Naive thymus-derived CD4-positive, alpha-beta T cell (primary cell): Measurements from ENCODE around the gene TWSG1. TPM values are rescaled to one million over a fixed set of nuclear protein-coding genes. Genes with fewer than 3 reads are reported as not detected.
A peak's percentile ranks its signal among the peaks of the same experiment; 100 is the strongest.

Source experiments
- ATAC-seq: fragments of 150-1000 bp; cut with Tn5 transposase; 2 replicates; pipeline ENCODE4 v1.10.0; 2021; ENCODE audit warnings: mild to moderate bottlenecking, moderate library complexity
- CTCF ChIA-PET: fragments of 350-600 bp; sonication (Branson Sonifier 250); formaldehyde crosslinking; loops from one replicate; lab custom pipeline; 2021; ENCODE audit warnings: antibody characterized with exemption; lab: Charles Lee
- POLR2A ChIA-PET: fragments of 350-600 bp; sonication (Branson Sonifier 250); formaldehyde crosslinking; loops from one replicate; lab custom pipeline; 2021; ENCODE audit warnings: antibody characterized with exemption, inconsistent platforms; lab: Charles Lee
- DNase-seq, 9 donors: peaks; one replicate each; pipeline versions ENCODE4 v3.0.0 to v3.0.0-alpha.2; 2020 to 2022; ENCODE audit warnings: mixed read lengths in 1 of 9
- H3K27ac ChIP-seq: one replicate; pipeline ENCODE4 v1.7.0; 2013; ENCODE audit warnings: mild to moderate bottlenecking, low read depth, low read length, moderate library complexity
- H3K27me3 ChIP-seq, 2 donors: one replicate each; pipeline ENCODE4 v1.7.0; 2013; ENCODE audit warnings: low read length in 2 of 2, mild to moderate bottlenecking in 2 of 2, moderate library complexity in 2 of 2; ENCODE audit not compliant: control insufficient read depth in 2 of 2, insufficient read depth in 2 of 2
- H3K36me3 ChIP-seq, 3 experiments: 1 replicate in 2 of 3; 2 replicates in 1 of 3; pipeline ENCODE4 v1.7.0; 2013; ENCODE audit warnings: low read length in 3 of 3, mild to moderate bottlenecking in 3 of 3, moderate library complexity in 1 of 3; ENCODE audit not compliant: insufficient read depth in 3 of 3, control insufficient read depth in 2 of 3
- H3K4me1 ChIP-seq, 2 donors: one replicate each; pipeline ENCODE4 v1.7.0; 2013; ENCODE audit warnings: low read length in 2 of 2, mild to moderate bottlenecking in 2 of 2, moderate library complexity in 1 of 2; ENCODE audit not compliant: control insufficient read depth in 2 of 2, insufficient read depth in 2 of 2
- H3K4me3 ChIP-seq: 2 replicates; pipeline ENCODE4 v1.7.0; 2013; ENCODE audit warnings: mild to moderate bottlenecking, low read length
- H3K9me3 ChIP-seq, 3 experiments: 1 replicate in 2 of 3; 2 replicates in 1 of 3; pipeline ENCODE4 v1.7.0; 2013; ENCODE audit warnings: low read length in 3 of 3; ENCODE audit not compliant: control insufficient read depth in 2 of 3
- H3K27ac Mint-ChIP-seq, 9 donors: one replicate each; pipeline ENCODE4 v1.8.0; 2020 to 2022; ENCODE audit warnings: mixed read lengths in 9 of 9, mild to moderate bottlenecking in 8 of 9, moderate library complexity in 5 of 9, inconsistent platforms in 2 of 9
- H3K27me3 Mint-ChIP-seq, 5 donors: one replicate each; pipeline ENCODE4 v1.8.0; 2021 to 2022; ENCODE audit warnings: mixed read lengths in 5 of 5, mild to moderate bottlenecking in 1 of 5
- H3K36me3 Mint-ChIP-seq, 5 donors: one replicate each; pipeline ENCODE4 v1.8.0; 2020 to 2022; ENCODE audit warnings: mixed read lengths in 5 of 5, mild to moderate bottlenecking in 3 of 5, inconsistent platforms in 1 of 5
- H3K4me1 Mint-ChIP-seq, 7 donors: one replicate each; pipeline ENCODE4 v1.8.0; 2020 to 2022; ENCODE audit warnings: mixed read lengths in 7 of 7, mild to moderate bottlenecking in 3 of 7, inconsistent platforms in 1 of 7
- H3K4me3 Mint-ChIP-seq, 10 donors: one replicate each; pipeline ENCODE4 v1.8.0; 2020 to 2022; ENCODE audit warnings: mild to moderate bottlenecking in 10 of 10, mixed read lengths in 10 of 10, moderate library complexity in 6 of 10, inconsistent platforms in 2 of 10
- H3K9me3 Mint-ChIP-seq, 11 donors: one replicate each; pipeline ENCODE4 v1.8.0; 2020 to 2022; ENCODE audit warnings: mixed read lengths in 11 of 11, mild to moderate bottlenecking in 4 of 11, inconsistent platforms in 1 of 11, moderate library complexity in 1 of 11
- intact Hi-C, 2 donors: fragments of 100-400 bp; cut with micrococcal nuclease; formaldehyde crosslinking; loops; one replicate each; pipeline ENCODE4 v1.15.1; 2023
- polyA plus RNA-seq, 2 donors: library from polyadenylated mRNA; unstranded; fragments of 300-500 nt; fragmentation: Illumina TruSeq; gene quantifications; one replicate each; pipeline ENCODE4 v1.2.3, GENCODE V29; 2021
- total RNA-seq, 6 experiments: library from RNA in 5 of 6; stranded (reverse) in 5 of 6; gene quantifications; 1 replicate in 5 of 6; 2 replicates in 1 of 6; pipeline ENCODE4 v1.2.3 and lab custom pipeline; 2021 to 2026

The TWSG1 gene
- total and polyA plus RNA-seq, 7 experiments from 2014 or later: 2.4 to 7.6 (median 5.0) TPM

GRCh38 chr18:9330419-9330818 lies 4.2 kb upstream of the TWSG1 start:
- no peaks in the 10 kb centered on the region for H3K27me3 ChIP-seq
- no peak for DNase-seq
- ChIA-PET POLR2A (no interaction called here), CTCF (no interaction called here)
- ATAC-seq: no peak
- H3K9me3 ChIP-seq: no peaks in the 10 kb centered on the region
- peaks cover 1 to 9% (median 8%) of the 10 kb centered on the region in 7 donors for H3K4me1 Mint-ChIP-seq
- no peak overlapping the region for H3K4me3 ChIP-seq
- H3K27ac ChIP-seq: no peak overlapping the region
- no peaks in the 10 kb centered on the region for H3K36me3 Mint-ChIP-seq
- intact Hi-C loops: loop anchor here (5.0 to 10.0 kb wide), 4 partner anchors 573 to 1197 kb away; partner anchors contain the start of gene NAPG (in 2 of the 2)
- H3K4me3 Mint-ChIP-seq: no peak overlapping the region
- H3K9me3 Mint-ChIP-seq: peaks cover 0 to 11% (median 0%) of the 10 kb centered on the region in 11 donors
- no peak overlapping the region for H3K27ac Mint-ChIP-seq
- H3K4me1 ChIP-seq: peaks cover 0 to 4% of the 10 kb centered on the region in 2 donors
- H3K36me3 ChIP-seq: no peaks in the 10 kb centered on the region
- peaks cover 0 to 55% (median 0%) of the 10 kb centered on the region in 5 donors for H3K27me3 Mint-ChIP-seq

DNA sequence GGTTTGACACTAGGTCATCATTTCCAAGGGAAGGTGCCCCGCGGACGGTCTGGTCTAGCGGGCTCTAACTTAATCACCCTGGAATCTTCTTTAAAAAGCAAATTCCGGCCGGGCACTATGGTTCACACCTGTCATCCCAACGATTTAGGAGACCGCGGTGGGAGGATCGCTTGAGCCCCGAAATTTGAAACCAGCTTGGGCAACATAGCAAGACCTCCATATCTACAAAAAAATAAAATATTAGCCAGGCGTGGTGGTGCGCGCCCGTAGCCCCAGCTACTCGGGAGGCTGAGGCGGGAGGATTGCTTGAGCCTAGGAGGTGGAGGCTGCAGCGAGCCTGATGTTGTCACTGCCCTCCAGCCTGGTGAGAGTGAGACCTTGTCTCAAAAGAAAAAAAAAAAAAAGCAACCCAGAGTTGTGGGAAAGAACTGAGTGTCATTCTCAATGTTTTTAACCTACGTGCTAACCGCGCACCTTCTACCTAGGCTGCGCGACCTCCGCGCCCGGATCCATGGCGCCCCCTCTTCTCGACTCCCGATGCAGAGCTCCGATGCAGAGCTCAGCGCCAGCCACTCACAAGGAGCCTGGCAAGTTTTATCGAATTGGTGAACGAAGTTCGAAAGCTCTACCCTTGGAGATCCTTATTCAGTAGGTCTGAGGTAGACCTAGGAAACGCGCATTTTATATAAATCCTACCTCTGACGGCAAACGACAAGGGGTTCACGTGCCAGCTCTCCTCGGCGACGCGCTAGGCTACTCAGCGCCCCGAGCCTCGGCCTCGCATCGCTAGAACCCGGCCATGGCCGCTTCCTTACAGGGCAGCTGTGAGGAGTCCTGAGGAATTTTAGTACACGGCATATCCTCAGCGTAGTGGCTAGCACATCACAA lies 888 bp upstream of the TWSG1 start:
- Mint-ChIP-seq H3K27me3 (peaks cover 0 to 42% (median 0%) of the 10 kb centered on the region in 5 donors), H3K4me3 (peak overlapping the region; percentile 83 to 94 (median 92)), H3K9me3 (peaks cover 0 to 8% (median 0%) of the 10 kb centered on the region in 11 donors), H3K4me1 (peaks cover 1 to 33% (median 24%) of the 10 kb centered on the region in 7 donors), H3K27ac (peak overlapping the region; percentile 63 to 97 (median 88)), H3K36me3 (peaks cover 0 to 6% (median 4%) of the 10 kb centered on the region in 5 donors)
- ChIA-PET CTCF (interaction anchor here (0.6 kb wide), 1 partner anchor 261 kb away, joined by 3 read pairs; no protein-coding TSS in a partner anchor), POLR2A (interaction anchor here (0.6 to 2.8 kb wide), 5 partner anchors 195 to 580 kb away, joined by 3 to 10 read pairs (median 5); partner anchors contain the start of genes ANKRD12, NDUFV2 and VAPA)
- Histone ChIP-seq H3K4me1 (peaks cover 0 to 8% of the 10 kb centered on the region in 2 donors), H3K4me3 (peak overlapping the region; percentile 90), H3K27me3 (no peaks in the 10 kb centered on the region), H3K36me3 (no peaks in the 10 kb centered on the region), H3K9me3 (no peaks in the 10 kb centered on the region), H3K27ac (peak overlapping the region; percentile 71)
- peak; percentile 36 for ATAC-seq
- DNase-seq: peak in 2 of 9 donors; percentile 65 to 70
- intact Hi-C loops: loop anchor here (1.0 to 10.0 kb wide), 17 partner anchors 59 to 1194 kb away; partner anchors contain the start of genes ANKRD12 (in 2 of the 2), NAPG (in 2 of the 2), NDUFV2 (in 2 of the 2) and RALBP1 (in 2 of the 2)

DNA sequence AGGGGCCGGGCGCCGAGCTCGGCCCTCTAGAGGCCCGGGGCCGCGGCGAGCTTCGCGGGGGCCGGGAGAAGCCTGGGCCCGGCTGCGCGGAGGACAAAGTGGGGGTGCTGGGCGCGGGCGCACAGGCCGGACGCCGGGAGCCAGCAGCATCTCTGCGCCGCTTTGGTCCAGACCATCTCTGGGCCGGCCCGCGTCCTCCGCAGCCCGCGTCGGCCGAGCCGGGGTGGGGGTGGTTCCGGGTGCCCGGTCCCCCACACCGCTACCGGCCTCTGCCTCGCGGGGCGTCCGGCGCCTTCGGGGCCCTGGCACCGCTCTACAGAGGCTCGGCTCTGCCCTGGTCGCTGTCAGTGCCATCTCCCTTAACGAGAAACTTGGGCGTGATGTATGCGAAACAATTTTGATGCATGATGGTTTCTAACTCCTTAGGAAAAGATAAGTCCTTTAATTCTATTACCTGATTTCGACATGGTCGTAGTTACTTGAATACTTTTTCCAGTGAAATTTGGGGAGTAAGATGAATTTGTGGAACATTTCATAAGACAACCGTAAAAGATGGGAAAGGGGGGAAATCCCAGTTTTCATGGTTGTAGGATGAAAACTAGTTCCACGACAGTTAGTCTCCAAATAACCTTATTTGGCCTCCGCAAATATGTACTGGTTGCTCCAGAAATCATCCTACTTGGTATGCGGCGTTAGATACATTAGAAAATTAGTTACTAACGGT lies 562 bp downstream of the TWSG1 start:
- peaks cover 0 to 32% (median 0%) of the 10 kb centered on the region in 5 donors for H3K27me3 Mint-ChIP-seq
- Histone ChIP-seq H3K27me3 (no peaks in the 10 kb centered on the region), H3K9me3 (no peaks in the 10 kb centered on the region), H3K4me1 (peaks cover 0 to 8% of the 10 kb centered on the region in 2 donors), H3K36me3 (no peaks in the 10 kb centered on the region), H3K4me3 (peak overlapping the region; percentile 50), H3K27ac (peak overlapping the region; percentile 74)
- peak overlapping the region in 4 of 9 donors; percentile 42 to 84 (median 56) for H3K27ac Mint-ChIP-seq
- ATAC-seq (peak; percentile 22), DNase-seq (peak in 4 of 9 donors; percentile 18 to 35 (median 22))
- POLR2A ChIA-PET: interaction anchor here (1.7 to 2.8 kb wide), 2 partner anchors 232 to 578 kb away, joined by 5 to 10 read pairs; partner anchors contain the start of genes NDUFV2 and VAPA
- H3K9me3 Mint-ChIP-seq: peaks cover 0 to 6% (median 0%) of the 10 kb centered on the region in 11 donors
- H3K36me3 Mint-ChIP-seq: peaks cover 0 to 7% (median 4%) of the 10 kb centered on the region in 5 donors
- peak overlapping the region; percentile 79 to 94 (median 89) for H3K4me3 Mint-ChIP-seq
- intact Hi-C loops: loop anchor here (1.0 to 10.0 kb wide), 17 partner anchors 60 to 1192 kb away; partner anchors contain the start of genes ANKRD12 (in 2 of the 2), NAPG (in 2 of the 2), NDUFV2 (in 2 of the 2) and RALBP1 (in 2 of the 2)
- peaks cover 1 to 33% (median 24%) of the 10 kb centered on the region in 7 donors for H3K4me1 Mint-ChIP-seq
- CTCF ChIA-PET: no interaction called here

DNA sequence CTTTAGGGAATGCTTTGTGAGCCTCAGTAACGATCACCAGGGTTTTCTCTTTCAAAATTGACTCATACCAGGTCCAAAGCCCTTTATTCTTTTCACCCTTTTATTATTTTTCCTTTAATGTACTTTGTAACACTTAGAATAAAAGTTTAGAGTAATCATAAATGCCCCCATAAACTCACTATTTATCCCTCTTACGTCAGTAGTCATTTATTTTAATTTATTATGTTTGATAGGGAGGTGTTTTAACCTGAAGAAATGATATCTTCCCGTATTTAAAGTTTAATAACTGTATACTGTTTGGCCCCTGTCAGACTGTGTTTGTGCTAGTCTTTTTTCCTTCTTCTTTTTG lies 1.1 kb downstream of the TWSG1 start:
- Histone ChIP-seq H3K9me3 (no peaks in the 10 kb centered on the region), H3K4me1 (peaks cover 0 to 8% of the 10 kb centered on the region in 2 donors), H3K36me3 (no peaks in the 10 kb centered on the region), H3K4me3 (no peak overlapping the region), H3K27ac (no peak overlapping the region), H3K27me3 (no peaks in the 10 kb centered on the region)
- peaks cover 0 to 28% (median 0%) of the 10 kb centered on the region in 5 donors for H3K27me3 Mint-ChIP-seq
- peaks cover 0 to 6% (median 0%) of the 10 kb centered on the region in 11 donors for H3K9me3 Mint-ChIP-seq
- ATAC-seq: no peak
- no peak overlapping the region for H3K27ac Mint-ChIP-seq
- ChIA-PET POLR2A (no interaction called here), CTCF (no interaction called here)
- peak overlapping the region; percentile 79 to 93 (median 88) for H3K4me3 Mint-ChIP-seq
- peaks cover 0 to 11% (median 9%) of the 10 kb centered on the region in 5 donors for H3K36me3 Mint-ChIP-seq
- no peak for DNase-seq
- intact Hi-C loops: loop anchor here (2.0 to 10.0 kb wide), 5 partner anchors 61 to 1189 kb away; partner anchors contain the start of genes NAPG (in 1 of the 2) and RAB12 (in 1 of the 2)
- H3K4me1 Mint-ChIP-seq: peaks cover 1 to 33% (median 24%) of the 10 kb centered on the region in 7 donors

DNA sequence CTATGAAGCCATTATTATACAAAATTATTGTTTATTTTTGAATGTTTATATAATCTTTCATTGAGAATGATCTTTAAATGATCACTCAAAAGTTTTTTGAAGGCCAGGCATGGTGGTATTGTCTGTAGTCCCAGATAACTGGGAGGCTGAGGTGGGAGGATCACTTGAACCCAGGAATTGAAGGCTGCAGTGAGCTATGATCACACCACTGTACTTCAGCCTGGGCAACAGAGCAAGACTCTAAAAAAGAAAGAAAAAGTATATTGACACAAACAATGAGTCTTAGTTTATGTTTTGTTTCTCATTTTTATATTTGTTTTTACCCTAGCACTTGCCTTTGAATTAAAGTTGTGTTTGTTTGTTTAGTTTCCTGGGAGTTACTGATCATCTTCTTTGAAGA lies 2.3 kb downstream of the TWSG1 start:
- DNase-seq (no peak), ATAC-seq (no peak)
- H3K27ac ChIP-seq: no peak overlapping the region
- H3K4me3 Mint-ChIP-seq: peak overlapping the region in 3 of 10 donors; percentile 0 to 47 (median 33)
- ChIA-PET CTCF (interaction anchor here (0.6 kb wide), 1 partner anchor 99 kb away, joined by 3 read pairs; no protein-coding TSS in a partner anchor), POLR2A (interaction anchor here (0.7 to 0.8 kb wide), 2 partner anchors 21 to 610 kb away, joined by 3 read pairs; no protein-coding TSS in a partner anchor)
- H3K27ac Mint-ChIP-seq: no peak overlapping the region
- no peaks in the 10 kb centered on the region for H3K9me3 ChIP-seq
- H3K27me3 Mint-ChIP-seq: peaks cover 0 to 19% (median 0%) of the 10 kb centered on the region in 5 donors
- H3K36me3 Mint-ChIP-seq: peaks cover 0 to 15% (median 14%) of the 10 kb centered on the region in 5 donors
- H3K9me3 Mint-ChIP-seq: peaks cover 0 to 6% (median 0%) of the 10 kb centered on the region in 11 donors
- H3K4me1 ChIP-seq: peaks cover 0 to 8% of the 10 kb centered on the region in 2 donors
- H3K4me3 ChIP-seq: no peak overlapping the region
- no peaks in the 10 kb centered on the region for H3K27me3 ChIP-seq
- intact Hi-C loops: loop anchor here in 1 of 2 donors (10.0 kb wide), 1 partner anchor 1188 kb away; the partner anchor contains the start of gene NAPG
- H3K36me3 ChIP-seq: no peaks in the 10 kb centered on the region
- peaks cover 3 to 33% (median 24%) of the 10 kb centered on the region in 7 donors for H3K4me1 Mint-ChIP-seq
